Sigmoid colon (tissue), 7 donors: ENCODE measurements around the gene PLEKHG5. TPM values are rescaled to one million over a fixed set of nuclear protein-coding genes. Genes with fewer than 3 reads are reported as not detected.

Source experiments
- DNase-seq: peaks from one replicate; pipeline ENCODE4 v3.0.0-alpha.2; 2019
- H3K27ac ChIP-seq, 4 donors: fragments of 200-600 bp; sonication (generic); one replicate each; pipeline ENCODE4 v1.5.1; 2016 to 2019; ENCODE audit warnings: mild to moderate bottlenecking in 1 of 4
- H3K27me3 ChIP-seq, 3 donors: fragments of 200-600 bp; sonication (generic); one replicate each; pipeline ENCODE4 v1.5.1; 2019; ENCODE audit warnings: mild to moderate bottlenecking in 1 of 3
- H3K36me3 ChIP-seq, 4 donors: fragments of 200-600 bp; sonication (generic); one replicate each; pipeline ENCODE4 v1.5.1; 2016 to 2019
- H3K4me1 ChIP-seq, 4 donors: fragments of 200-600 bp; sonication (generic); one replicate each; pipeline ENCODE4 v1.5.1; 2017 to 2019
- H3K4me3 ChIP-seq, 4 donors: fragments of 200-600 bp; sonication (generic); one replicate each; pipeline ENCODE4 v1.5.1; 2017 to 2019; ENCODE audit warnings: mild to moderate bottlenecking in 2 of 4, moderate library complexity in 1 of 4
- H3K9me3 ChIP-seq, 4 donors: fragments of 200-600 bp in 3 of 4; sonication (generic) in 3 of 4; one replicate each; pipeline versions ENCODE4 v1.5.1 to v1.6.1; 2013 to 2019
- EP300 ChIP-seq, 4 donors: sonication (generic); formaldehyde crosslinking; IDR thresholded peaks; one replicate each; pipeline ENCODE4 v1.6.1; 2017; ENCODE audit warnings: antibody characterized with exemption in 4 of 4
- POLR2A ChIP-seq, 2 donors: fragments of 450-650 bp; IDR thresholded peaks; one replicate each; pipeline ENCODE4 v1.6.1; 2016; ENCODE audit warnings: antibody characterized with exemption in 2 of 2, mild to moderate bottlenecking in 2 of 2, moderate library complexity in 2 of 2
- POLR2AphosphoS5 ChIP-seq, 4 donors: sonication (generic); formaldehyde crosslinking; IDR thresholded peaks; one replicate each; pipeline ENCODE4 v1.6.1; 2017; ENCODE audit warnings: antibody characterized with exemption in 4 of 4
- WGBS, 2 donors: extraction: QIAGEN DNeasy Blood & Tissue Kit; methylation state at CpG; one replicate each; pipeline ENCODE4 v1.1.7; 2013; 5-methylcytosine and 5-hydroxymethylcytosine counted together
- intact Hi-C: fragments of 100-400 bp; cut with DNase I; formaldehyde crosslinking; loops from one replicate; pipeline ENCODE4 v1.15.1; 2023
- polyA plus RNA-seq, 3 donors: library from polyadenylated mRNA; stranded (reverse); fragments of 200-250 nt; gene quantifications; one replicate each; pipeline ENCODE4 v1.2.3, GENCODE V29; 2013
- total RNA-seq, 4 donors: library from RNA; depleted of rRNA; stranded (reverse); fragments of >200 nt; gene quantifications; one replicate each; pipeline ENCODE4 v1.1.0, GENCODE V29; 2016
- TF ChIP-seq, protein P1 (sequence below), 4 experiments: fragments of 450-650 bp in 3 of 4; fragments of 200-600 bp in 1 of 4; IDR thresholded peaks; one replicate each; pipeline ENCODE4 v1.5.1; 2016 to 2019; ENCODE audit warnings: antibody characterized with exemption in 4 of 4, mild to moderate bottlenecking in 3 of 4, moderate library complexity in 2 of 4
- donor health status: healthy with polysubstance abuse.
- donor health status: Bipolar disorder and iron deficiency.
- donor health status: healthy.

Gene PLEKHG5
- total and polyA plus RNA-seq, 7 donors, result 2.5 to 18.8 (median 5.4) TPM

DNA sequence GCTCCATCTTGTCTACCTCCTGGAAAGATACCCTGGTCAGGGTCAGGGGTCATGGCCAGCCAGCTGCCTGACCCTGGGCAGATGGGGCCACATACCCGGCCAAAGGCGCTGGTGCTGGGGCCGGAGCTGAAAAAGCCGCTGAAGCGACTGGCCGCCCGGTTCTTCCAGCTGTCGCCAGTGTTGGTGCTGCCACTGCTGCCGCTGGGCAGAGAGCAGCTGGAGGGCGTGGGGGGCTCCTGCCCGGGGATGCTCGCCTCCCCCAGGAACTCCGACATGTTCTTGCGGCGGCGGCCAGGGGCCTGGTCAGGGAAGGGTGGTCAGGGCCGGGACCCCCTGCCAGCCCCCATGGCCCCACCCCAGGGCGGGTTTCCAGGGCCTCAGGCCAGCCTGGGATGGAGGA is 18.3 kb downstream of the PLEKHG5 start:
- 66 to 88% methylated on average over 18 of the region's 18 CpGs for WGBS, 2 donors
- no peak overlapping the region for H3K4me3 ChIP-seq
- H3K4me1 ChIP-seq, result peaks cover 0 to 5% (median 0%) of the 10 kb centered on the region in 4 donors
- TF ChIP-seq, protein P1, sequence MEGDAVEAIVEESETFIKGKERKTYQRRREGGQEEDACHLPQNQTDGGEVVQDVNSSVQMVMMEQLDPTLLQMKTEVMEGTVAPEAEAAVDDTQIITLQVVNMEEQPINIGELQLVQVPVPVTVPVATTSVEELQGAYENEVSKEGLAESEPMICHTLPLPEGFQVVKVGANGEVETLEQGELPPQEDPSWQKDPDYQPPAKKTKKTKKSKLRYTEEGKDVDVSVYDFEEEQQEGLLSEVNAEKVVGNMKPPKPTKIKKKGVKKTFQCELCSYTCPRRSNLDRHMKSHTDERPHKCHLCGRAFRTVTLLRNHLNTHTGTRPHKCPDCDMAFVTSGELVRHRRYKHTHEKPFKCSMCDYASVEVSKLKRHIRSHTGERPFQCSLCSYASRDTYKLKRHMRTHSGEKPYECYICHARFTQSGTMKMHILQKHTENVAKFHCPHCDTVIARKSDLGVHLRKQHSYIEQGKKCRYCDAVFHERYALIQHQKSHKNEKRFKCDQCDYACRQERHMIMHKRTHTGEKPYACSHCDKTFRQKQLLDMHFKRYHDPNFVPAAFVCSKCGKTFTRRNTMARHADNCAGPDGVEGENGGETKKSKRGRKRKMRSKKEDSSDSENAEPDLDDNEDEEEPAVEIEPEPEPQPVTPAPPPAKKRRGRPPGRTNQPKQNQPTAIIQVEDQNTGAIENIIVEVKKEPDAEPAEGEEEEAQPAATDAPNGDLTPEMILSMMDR (IDR thresholded peaks at IDR 0.05), result no peak
- no peak for TF ChIP-seq POLR2AphosphoS5 (IDR thresholded peaks at IDR 0.05)
- DNase-seq, result no peak
- H3K9me3 ChIP-seq, result no peaks in the 10 kb centered on the region
- H3K27ac ChIP-seq, result no peak overlapping the region
- H3K36me3 ChIP-seq, result peaks cover 0 to 25% (median 0%) of the 10 kb centered on the region in 4 donors
- intact Hi-C loops, result no loop called here
- no peaks in the 10 kb centered on the region for H3K27me3 ChIP-seq

- Histone ChIP-seq H3K4me3 (no peak overlapping the region), H3K27ac (no peak overlapping the region), H3K9me3 (no peaks in the 10 kb centered on the region), H3K36me3 (peaks cover 0 to 25% (median 0%) of the 10 kb centered on the region in 4 donors), H3K27me3 (no peaks in the 10 kb centered on the region), H3K4me1 (peaks cover 0 to 5% (median 0%) of the 10 kb centered on the region in 4 donors)
- TF ChIP-seq POLR2A (IDR thresholded peaks at IDR 0.05), result no peak
- no peak for TF ChIP-seq EP300 (IDR thresholded peaks at IDR 0.05)
- no peak for TF ChIP-seq POLR2AphosphoS5 (IDR thresholded peaks at IDR 0.05)
- TF ChIP-seq, protein P1 (IDR thresholded peaks at IDR 0.05), result no peak
- no peak for DNase-seq
- intact Hi-C loops, result no loop called here
- 16 to 67% methylated on average over 10 of the region's 10 CpGs for WGBS, 2 donors
Measured at GRCh38 chr1:6472391-6472790, 19.1 kb downstream of the PLEKHG5 start.

DNA sequence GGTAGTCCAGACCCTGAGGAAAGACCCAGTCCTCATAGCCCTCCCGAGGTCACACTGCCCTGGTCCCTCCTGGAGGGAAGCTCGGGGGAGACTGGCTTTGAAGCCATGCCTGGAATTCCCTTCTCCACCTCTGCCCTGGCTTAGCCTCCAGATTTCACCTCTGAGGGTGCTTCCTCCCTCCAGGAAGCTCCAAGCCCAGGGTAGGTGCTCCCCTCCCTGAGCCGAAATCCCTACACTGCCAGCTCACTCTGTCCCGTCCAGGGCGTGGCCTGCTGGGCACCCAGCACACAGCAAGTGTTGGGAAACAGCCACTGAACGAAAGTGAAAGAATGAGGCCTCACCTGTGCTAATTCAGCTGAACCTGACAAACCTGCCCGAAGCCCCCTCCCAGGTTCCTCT is 19.5 kb downstream of the PLEKHG5 start:
- Histone ChIP-seq H3K4me3 (no peak overlapping the region), H3K27me3 (no peaks in the 10 kb centered on the region), H3K27ac (peak overlapping the region in 1 of 4 donors; percentile 3), H3K9me3 (no peaks in the 10 kb centered on the region), H3K36me3 (peaks cover 0 to 25% (median 0%) of the 10 kb centered on the region in 4 donors), H3K4me1 (peaks cover 0 to 5% (median 0%) of the 10 kb centered on the region in 4 donors)
- no peak for DNase-seq
- WGBS, 2 donors, result 17 to 72% methylated on average over 7 of the region's 7 CpGs
- TF ChIP-seq, protein P1 (IDR thresholded peaks at IDR 0.05), result no peak
- TF ChIP-seq POLR2AphosphoS5 (IDR thresholded peaks at IDR 0.05), result no peak
- TF ChIP-seq POLR2A (IDR thresholded peaks at IDR 0.05), result no peak
- intact Hi-C loops, result no loop called here

DNA sequence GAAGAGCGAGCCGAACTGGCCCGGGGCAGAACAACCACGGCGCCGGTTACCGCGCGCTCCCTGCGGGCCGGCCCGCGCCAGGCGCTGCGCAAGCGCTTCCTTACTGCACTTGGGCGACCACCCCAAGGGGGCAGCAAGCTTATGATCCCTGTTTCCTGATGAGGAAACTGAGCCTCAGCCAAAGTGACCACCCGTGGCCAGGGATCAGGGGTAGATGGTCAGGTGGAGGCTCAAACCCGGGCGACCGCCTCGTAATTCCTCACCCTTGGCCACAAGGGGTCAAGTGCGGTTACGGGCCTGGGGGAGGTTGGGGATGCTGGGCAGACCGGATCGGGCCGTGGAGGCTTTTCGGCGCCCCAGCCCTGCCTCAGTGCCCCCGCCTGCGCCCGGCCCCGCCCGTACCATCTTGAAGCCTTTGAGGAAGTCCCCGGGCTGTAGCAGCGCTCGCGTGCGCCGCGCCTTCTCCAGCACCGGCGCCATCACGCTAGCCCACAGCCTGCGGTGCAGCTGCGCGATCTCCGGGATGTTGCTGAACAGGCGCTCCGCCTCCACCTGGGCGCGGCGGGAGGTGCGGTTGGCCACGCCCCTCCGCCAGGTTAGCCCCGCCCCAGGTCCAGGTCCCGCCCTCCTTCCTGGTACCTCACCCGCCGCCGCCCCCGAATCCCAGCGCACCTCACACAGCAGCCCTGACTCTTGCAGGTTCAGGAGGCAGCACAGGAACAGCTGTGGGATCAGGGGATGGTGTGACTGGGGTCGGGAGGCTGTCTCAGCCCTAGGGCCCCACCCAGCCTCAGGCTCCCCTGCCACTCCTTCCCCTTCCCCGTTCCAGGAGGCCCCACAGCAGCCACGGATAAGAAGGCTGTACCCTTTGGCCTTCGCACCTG is 20.1 kb downstream of the PLEKHG5 start:
- Histone ChIP-seq H3K4me1 (peaks cover 0 to 5% (median 0%) of the 10 kb centered on the region in 4 donors), H3K4me3 (no peak overlapping the region), H3K36me3 (peaks cover 0 to 25% (median 0%) of the 10 kb centered on the region in 4 donors), H3K27ac (peak overlapping the region in 1 of 4 donors; percentile 3), H3K27me3 (peaks cover 0 to 5% (median 3%) of the 10 kb centered on the region in 3 donors), H3K9me3 (no peaks in the 10 kb centered on the region)
- intact Hi-C loops, result no loop called here
- WGBS, 2 donors, result 36 to 71% methylated on average over 67 of the region's 67 CpGs
- no peak for DNase-seq
- TF ChIP-seq POLR2AphosphoS5 (IDR thresholded peaks at IDR 0.05), result no peak
- TF ChIP-seq, protein P1 (IDR thresholded peaks at IDR 0.05), result no peak
- peak in 1 of 2 donors; percentile 22 for TF ChIP-seq POLR2A (IDR thresholded peaks at IDR 0.05)
